Glomerular visceral epithelial cell (primary cell): Measurements from ENCODE around the gene CCDC188.

ENCODE experiments used
- DNase-seq: peaks from one replicate; pipeline ENCODE4 v3.0.0-alpha.2; 2016; ENCODE audit errors: extremely low spot score

CCDC188 gene

GRCh38 chr22:20150381-20151275 lies at the start of gene CCDC188:
Gene CCDC188 (minus strand): TSS chr22:20151055. CDS start chr22:20150986, 69 bp downstream.
- no peak for DNase-seq

- DNase-seq, result no peak
Measured at GRCh38 chr22:20199906-20200305, 49.1 kb upstream of the CCDC188 start.

GRCh38 chr22:20199413-20199842 lies 48.6 kb upstream of the CCDC188 start:
- DNase-seq, result no peak

- no peak for DNase-seq
Measured at GRCh38 chr22:20198557-20199319, 47.9 kb upstream of the CCDC188 start.

GRCh38 chr22:20197407-20198030 lies 46.7 kb upstream of the CCDC188 start:
- DNase-seq, result no peak

GRCh38 chr22:20196094-20196842 lies 45.4 kb upstream of the CCDC188 start:
- DNase-seq, result no peak

GRCh38 chr22:20194681-20195593 lies 44.1 kb upstream of the CCDC188 start:
- DNase-seq, result no peak

GRCh38 chr22:20193761-20194494 lies 43.1 kb upstream of the CCDC188 start:
- DNase-seq, result no peak

- DNase-seq, result no peak
Measured at GRCh38 chr22:20192972-20193760, 42.3 kb upstream of the CCDC188 start.

- DNase-seq, result no peak
Measured at GRCh38 chr22:20192293-20192971, 41.6 kb upstream of the CCDC188 start.

- DNase-seq, result no peak
Measured at GRCh38 chr22:20191803-20192202, 40.9 kb upstream of the CCDC188 start.

GRCh38 chr22:20191000-20191515 lies 40.2 kb upstream of the CCDC188 start:
- no peak for DNase-seq

GRCh38 chr22:20188567-20188877 lies 37.7 kb upstream of the CCDC188 start:
- DNase-seq, result no peak

GRCh38 chr22:20187777-20188566 lies 37.1 kb upstream of the CCDC188 start:
- DNase-seq, result no peak

- no peak for DNase-seq
Measured at GRCh38 chr22:20186871-20187546, 36.2 kb upstream of the CCDC188 start.

GRCh38 chr22:20186183-20186870 lies 35.5 kb upstream of the CCDC188 start:
- DNase-seq, result no peak
